ENCODE measurements around the gene NPBWR2.

Gene NPBWR2

DNA sequence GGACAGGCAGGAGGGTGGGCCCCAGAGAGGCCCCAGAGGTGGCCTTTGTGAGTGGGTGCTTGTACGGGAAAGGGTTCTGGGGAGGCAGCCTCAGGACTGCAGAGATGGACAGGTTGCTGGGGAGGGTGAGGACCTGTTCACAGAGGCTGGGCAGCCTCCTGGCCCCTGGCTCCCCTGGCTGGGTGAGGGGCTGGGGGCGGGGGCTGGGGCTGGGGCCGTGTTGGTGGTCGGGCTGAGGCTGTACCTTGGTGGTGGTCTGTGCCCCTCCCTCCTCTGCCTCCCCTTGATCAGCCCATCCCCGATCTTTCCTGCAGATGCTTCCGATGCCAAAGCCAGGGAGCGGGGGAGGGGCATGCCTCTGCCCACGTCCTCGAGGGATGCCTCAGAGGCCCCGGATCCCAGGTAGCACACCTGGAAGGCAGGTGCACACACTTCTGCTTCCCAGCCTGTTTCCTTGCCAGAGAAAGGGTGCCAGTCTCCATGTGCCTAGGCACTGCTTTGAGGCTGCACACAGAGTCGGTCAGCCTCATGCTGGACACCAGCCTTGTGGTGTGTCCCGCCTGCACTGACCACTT lies 39.5 kb downstream of the NPBWR2 start:
- TF ChIP-seq, protein P1, sequence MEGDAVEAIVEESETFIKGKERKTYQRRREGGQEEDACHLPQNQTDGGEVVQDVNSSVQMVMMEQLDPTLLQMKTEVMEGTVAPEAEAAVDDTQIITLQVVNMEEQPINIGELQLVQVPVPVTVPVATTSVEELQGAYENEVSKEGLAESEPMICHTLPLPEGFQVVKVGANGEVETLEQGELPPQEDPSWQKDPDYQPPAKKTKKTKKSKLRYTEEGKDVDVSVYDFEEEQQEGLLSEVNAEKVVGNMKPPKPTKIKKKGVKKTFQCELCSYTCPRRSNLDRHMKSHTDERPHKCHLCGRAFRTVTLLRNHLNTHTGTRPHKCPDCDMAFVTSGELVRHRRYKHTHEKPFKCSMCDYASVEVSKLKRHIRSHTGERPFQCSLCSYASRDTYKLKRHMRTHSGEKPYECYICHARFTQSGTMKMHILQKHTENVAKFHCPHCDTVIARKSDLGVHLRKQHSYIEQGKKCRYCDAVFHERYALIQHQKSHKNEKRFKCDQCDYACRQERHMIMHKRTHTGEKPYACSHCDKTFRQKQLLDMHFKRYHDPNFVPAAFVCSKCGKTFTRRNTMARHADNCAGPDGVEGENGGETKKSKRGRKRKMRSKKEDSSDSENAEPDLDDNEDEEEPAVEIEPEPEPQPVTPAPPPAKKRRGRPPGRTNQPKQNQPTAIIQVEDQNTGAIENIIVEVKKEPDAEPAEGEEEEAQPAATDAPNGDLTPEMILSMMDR (IDR thresholded peaks at IDR 0.05; ENCODE audit: low read length): no peak
- TF ChIP-seq EZH2 (IDR thresholded peaks at IDR 0.05; ENCODE audit: borderline replicate concordance, low read length): no peak
- Histone ChIP-seq H3K36me3 (ENCODE audit: insufficient read depth, low read length) (no peaks in the 10 kb centered on the region), H3K4me1 (ENCODE audit: insufficient read depth, low read length, severe bottlenecking) (peaks cover 24% of the 10 kb centered on the region), H3F3A (ENCODE audit: insufficient read depth, low read length) (no peaks in the 10 kb centered on the region), H2AFZ (ENCODE audit: low read length) (no peak overlapping the region), H4K20me1 (ENCODE audit: insufficient read depth, low read length) (no peaks in the 10 kb centered on the region), H3K9me3 (ENCODE audit: low read length) (no peaks in the 10 kb centered on the region), H3K27ac (ENCODE audit: low read depth, low read length, poor library complexity, severe bottlenecking) (no peak overlapping the region), H3K9ac (ENCODE audit: low read length) (no peak overlapping the region), H3K9me2 (ENCODE audit: low read depth, low read length) (no peaks in the 10 kb centered on the region), H3K27me3 (ENCODE audit: insufficient read depth, low read length) (peaks cover 9% of the 10 kb centered on the region; the same call in 1 of the 2 replicates), H3K4me3 (ENCODE audit: low read depth, low read length, poor library complexity, severe bottlenecking) (no peak overlapping the region), H3K4me2 (ENCODE audit: low read length) (no peak overlapping the region), H3K79me2 (ENCODE audit: insufficient read depth, low read length) (no peaks in the 10 kb centered on the region)

DNA sequence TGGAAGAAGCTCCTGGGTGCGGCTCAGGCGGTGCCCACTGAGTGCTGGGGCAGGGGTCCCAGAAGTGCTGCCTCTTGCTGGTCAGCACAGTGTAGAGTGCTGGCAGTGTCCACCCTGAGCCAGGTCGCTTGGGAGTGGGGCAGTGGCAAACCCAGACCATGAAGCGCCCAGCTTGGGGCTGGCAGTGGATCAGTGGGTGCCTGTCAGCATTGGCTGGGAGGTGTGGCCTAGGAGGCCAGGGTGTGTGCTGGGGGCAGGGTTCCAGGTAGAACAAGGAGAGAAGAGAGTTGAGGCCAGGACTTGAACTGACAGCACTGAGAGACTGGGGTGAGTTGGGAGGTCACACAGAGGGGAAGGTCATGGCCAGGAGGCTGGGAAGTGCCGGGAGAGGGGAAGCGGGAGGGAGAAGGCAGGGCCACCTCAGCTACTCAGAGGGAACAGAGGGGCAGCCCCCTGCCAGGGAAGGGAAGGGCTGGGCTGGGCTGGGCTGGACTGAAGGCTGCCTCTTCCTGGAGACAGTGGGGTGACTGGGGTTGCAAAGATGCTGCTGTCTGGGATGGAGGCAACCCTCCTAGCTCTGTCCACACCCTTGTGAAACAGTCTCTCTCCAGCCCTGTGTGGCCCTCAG lies 40.2 kb downstream of the NPBWR2 start:
- Histone ChIP-seq H3K4me1 (ENCODE audit: insufficient read depth, low read length, severe bottlenecking) (peaks cover 30% of the 10 kb centered on the region), H3K27me3 (ENCODE audit: insufficient read depth, low read length) (peaks cover 9% of the 10 kb centered on the region; the same call in 1 of the 2 replicates), H3K36me3 (ENCODE audit: insufficient read depth, low read length) (no peaks in the 10 kb centered on the region), H3K9ac (ENCODE audit: low read length) (no peak overlapping the region), H3K9me3 (ENCODE audit: low read length) (no peaks in the 10 kb centered on the region), H3K4me2 (ENCODE audit: low read length) (no peak overlapping the region), H3K9me2 (ENCODE audit: low read depth, low read length) (no peaks in the 10 kb centered on the region), H4K20me1 (ENCODE audit: insufficient read depth, low read length) (no peaks in the 10 kb centered on the region), H3K79me2 (ENCODE audit: insufficient read depth, low read length) (no peaks in the 10 kb centered on the region), H3F3A (ENCODE audit: insufficient read depth, low read length) (no peaks in the 10 kb centered on the region), H3K27ac (ENCODE audit: low read depth, low read length, poor library complexity, severe bottlenecking) (no peak overlapping the region), H3K4me3 (ENCODE audit: low read depth, low read length, poor library complexity, severe bottlenecking) (no peak overlapping the region), H2AFZ (ENCODE audit: low read length) (no peak overlapping the region)
- no peak for TF ChIP-seq EZH2 (IDR thresholded peaks at IDR 0.05; ENCODE audit: borderline replicate concordance, low read length)
- TF ChIP-seq, protein P1 (IDR thresholded peaks at IDR 0.05; ENCODE audit: low read length): no peak

DNA sequence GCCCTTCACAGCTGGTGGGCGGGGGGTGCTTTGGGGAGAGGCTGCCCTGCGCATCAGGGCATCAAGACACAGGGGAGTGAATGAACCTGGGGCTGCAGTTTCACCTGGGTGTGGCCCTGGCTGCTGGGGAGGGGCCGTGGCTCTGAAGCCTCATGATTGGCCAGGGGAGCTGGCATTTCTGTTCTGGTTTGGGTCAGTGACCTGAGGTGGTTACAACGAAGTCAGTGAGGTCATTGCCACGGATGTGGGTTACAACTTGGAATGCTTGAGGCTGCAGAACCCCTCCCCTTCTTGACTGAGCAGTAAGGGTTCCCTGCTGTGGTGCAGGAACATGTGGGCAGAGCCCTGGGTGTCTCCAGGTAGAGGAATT lies 41.4 kb downstream of the NPBWR2 start:
- Histone ChIP-seq H3K79me2 (ENCODE audit: insufficient read depth, low read length) (no peaks in the 10 kb centered on the region), H3K9me2 (ENCODE audit: low read depth, low read length) (no peaks in the 10 kb centered on the region), H3K9ac (ENCODE audit: low read length) (no peak overlapping the region), H3K4me2 (ENCODE audit: low read length) (no peak overlapping the region), H3K27me3 (ENCODE audit: insufficient read depth, low read length) (peaks cover 9% of the 10 kb centered on the region; the same call in 1 of the 2 replicates), H3K4me3 (ENCODE audit: low read depth, low read length, poor library complexity, severe bottlenecking) (no peak overlapping the region), H3K9me3 (ENCODE audit: low read length) (no peaks in the 10 kb centered on the region), H3K36me3 (ENCODE audit: insufficient read depth, low read length) (no peaks in the 10 kb centered on the region), H3K4me1 (ENCODE audit: insufficient read depth, low read length, severe bottlenecking) (peaks cover 32% of the 10 kb centered on the region), H4K20me1 (ENCODE audit: insufficient read depth, low read length) (no peaks in the 10 kb centered on the region), H2AFZ (ENCODE audit: low read length) (no peak overlapping the region), H3F3A (ENCODE audit: insufficient read depth, low read length) (no peaks in the 10 kb centered on the region), H3K27ac (ENCODE audit: low read depth, low read length, poor library complexity, severe bottlenecking) (no peak overlapping the region)
- TF ChIP-seq EZH2 (IDR thresholded peaks at IDR 0.05; ENCODE audit: borderline replicate concordance, low read length): no peak
- TF ChIP-seq, protein P1 (IDR thresholded peaks at IDR 0.05; ENCODE audit: low read length): no peak
